Heart left ventricle (tissue), 16 donors: ENCODE results near the gene NMRK2. TPM values are rescaled to one million over a fixed set of nuclear protein-coding genes. Genes with fewer than 3 reads are reported as not detected.

ENCODE experiments used
- ATAC-seq, 4 donors: fragments of 200-7000 bp; cut with Tn5 transposase; one replicate each; pipeline ENCODE4 v1.9.1; 2020 to 2022; ENCODE audit warnings: moderate library complexity in 4 of 4, mild to moderate bottlenecking in 3 of 4, moderate number of reproducible peaks in 1 of 4
- DNase-seq, 5 donors: peaks; one replicate each; pipeline ENCODE4 v3.0.0-alpha.2; 2020
- H3K27ac ChIP-seq, 12 donors: fragments of 200-600 bp; sonication (generic) in 4 of 12; one replicate each; pipeline versions ENCODE4 v1.5.0 to v1.8.0; 2016 to 2022; ENCODE audit warnings: mild to moderate bottlenecking in 2 of 12
- H3K27me3 ChIP-seq, 9 donors: fragments of 200-600 bp; sonication (generic) in 2 of 9; one replicate each; pipeline versions ENCODE4 v1.5.1 to v1.8.0; 2016 to 2022; ENCODE audit warnings: mild to moderate bottlenecking in 3 of 9
- H3K36me3 ChIP-seq, 9 donors: fragments of 200-600 bp; sonication (generic) in 2 of 9; one replicate each; pipeline versions ENCODE4 v1.5.0 to v1.8.0; 2018 to 2022; ENCODE audit warnings: mild to moderate bottlenecking in 2 of 9
- H3K4me1 ChIP-seq, 12 donors: fragments of 200-600 bp; sonication (generic) in 4 of 12; one replicate each; pipeline versions ENCODE4 v1.5.0 to v1.8.0; 2016 to 2022; ENCODE audit warnings: mild to moderate bottlenecking in 3 of 12
- H3K4me3 ChIP-seq, 12 donors: fragments of 200-600 bp; sonication (generic) in 4 of 12; one replicate each; pipeline versions ENCODE4 v1.5.0 to v1.8.0; 2017 to 2022; ENCODE audit warnings: mild to moderate bottlenecking in 9 of 12, moderate library complexity in 4 of 12
- H3K9me3 ChIP-seq, 12 donors: fragments of 200-600 bp; sonication (generic) in 4 of 12; one replicate each; pipeline versions ENCODE4 v1.5.0 to v1.8.0; 2016 to 2022; ENCODE audit warnings: mild to moderate bottlenecking in 1 of 12
- POLR2A ChIP-seq, 2 donors: fragments of 450-650 bp; IDR thresholded peaks; one replicate each; pipeline ENCODE4 v1.6.1; 2017; ENCODE audit warnings: antibody characterized with exemption in 2 of 2, mild to moderate bottlenecking in 2 of 2, moderate library complexity in 2 of 2
- WGBS, 4 donors: extraction: QIAGEN DNeasy Blood & Tissue Kit in 2 of 4; methylation state at CpG; one replicate each; pipeline versions ENCODE4 v1.1.5 to v1.1.7; 2013 to 2018; 5-methylcytosine and 5-hydroxymethylcytosine counted together
- intact Hi-C, 10 donors: fragments of 100-400 bp; cut with DNase I; formaldehyde crosslinking; loops; one replicate each; pipeline versions ENCODE4 v1.11.1 to v1.14.2; 2022
- polyA plus RNA-seq, 2 donors: library from polyadenylated mRNA; stranded (reverse); fragments of 200-250 nt; gene quantifications; one replicate each; pipeline ENCODE4 v1.2.3, GENCODE V29; 2013
- total RNA-seq, 9 donors: library from RNA; depleted of rRNA in 2 of 9; stranded (reverse); fragments of >200 nt in 2 of 9; fragmentation: NEBNext Ultra II Directional in 3 of 9; extraction: Animal tissue kit (Norgen Biotek cat#: 25700) in 3 of 9; gene quantifications; one replicate each; pipeline versions ENCODE4 v1.1.0 to v1.2.4, GENCODE V29; 2016 to 2023
- TF ChIP-seq, protein P1 (sequence below), 12 donors: fragments of 200-600 bp; sonication (generic) in 4 of 12; IDR thresholded peaks; one replicate each; pipeline versions ENCODE4 v1.5.0 to v1.8.0; 2018 to 2022; ENCODE audit warnings: antibody characterized with exemption in 12 of 12, mild to moderate bottlenecking in 5 of 12
- donor health status: ischemic (EF 13 %, LVEDD 7.1; RV severe dilation, severe dysfunction).
- donor health status: healthy with polysubstance abuse.
- donor health status: DM: no; HTN: yes; CAD: no.
- donor health status: DM: no; HTN: no; CAD: no.
- donor health status: ischemic (EF 25% LVEDD 6.9; RV normal size, moderate dysfunction).
- donor health status: ischemic (EF 25% LVEDD 5.7; RV mildly dilated, moderate dysfunction).
- donor health status: healthy.
- donor health status: DM: yes; HTN: yes; CAD: no.
- donor health status: ischemic (EF 35%, LVEDD 5.7; RV mildly dilated, moderate dysfunction).
- donor health status: nonischemic (EF 11% LVEDD 7.7; RV severe dilation, severe dysfunction).
- donor health status: DM: yes; HTN: yes; CAD: no.
- donor health status: PGD.
- donor health status: ischemic (EF 29% LVEDD 5.4; RV normal size, mild dysfunction).
- donor health status: nonischemic (EF 23%, LVEDD 6.1; RV moderate dilation, normal function).

NMRK2 gene
- total and polyA plus RNA-seq, 11 donors, result 347 to 2,001 (median 612) TPM

GRCh38 chr19:3923096-3923758 lies 9.6 kb upstream of the NMRK2 start:
- Histone ChIP-seq H3K4me1 (no peaks in the 10 kb centered on the region), H3K36me3 (no peaks in the 10 kb centered on the region), H3K4me3 (no peak overlapping the region), H3K9me3 (peaks cover 0 to 27% (median 3%) of the 10 kb centered on the region in 12 donors), H3K27me3 (no peaks in the 10 kb centered on the region), H3K27ac (no peak overlapping the region)
- ATAC-seq (no peak), DNase-seq (no peak)
- intact Hi-C loops, result loop anchor here in 1 of 10 donors (10.0 kb wide), 1 partner anchor 148 kb away; the partner anchor contains the start of gene RAX2
- TF ChIP-seq, protein P1, sequence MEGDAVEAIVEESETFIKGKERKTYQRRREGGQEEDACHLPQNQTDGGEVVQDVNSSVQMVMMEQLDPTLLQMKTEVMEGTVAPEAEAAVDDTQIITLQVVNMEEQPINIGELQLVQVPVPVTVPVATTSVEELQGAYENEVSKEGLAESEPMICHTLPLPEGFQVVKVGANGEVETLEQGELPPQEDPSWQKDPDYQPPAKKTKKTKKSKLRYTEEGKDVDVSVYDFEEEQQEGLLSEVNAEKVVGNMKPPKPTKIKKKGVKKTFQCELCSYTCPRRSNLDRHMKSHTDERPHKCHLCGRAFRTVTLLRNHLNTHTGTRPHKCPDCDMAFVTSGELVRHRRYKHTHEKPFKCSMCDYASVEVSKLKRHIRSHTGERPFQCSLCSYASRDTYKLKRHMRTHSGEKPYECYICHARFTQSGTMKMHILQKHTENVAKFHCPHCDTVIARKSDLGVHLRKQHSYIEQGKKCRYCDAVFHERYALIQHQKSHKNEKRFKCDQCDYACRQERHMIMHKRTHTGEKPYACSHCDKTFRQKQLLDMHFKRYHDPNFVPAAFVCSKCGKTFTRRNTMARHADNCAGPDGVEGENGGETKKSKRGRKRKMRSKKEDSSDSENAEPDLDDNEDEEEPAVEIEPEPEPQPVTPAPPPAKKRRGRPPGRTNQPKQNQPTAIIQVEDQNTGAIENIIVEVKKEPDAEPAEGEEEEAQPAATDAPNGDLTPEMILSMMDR (IDR thresholded peaks at IDR 0.05), result no peak
- TF ChIP-seq POLR2A (IDR thresholded peaks at IDR 0.05), result no peak

DNA sequence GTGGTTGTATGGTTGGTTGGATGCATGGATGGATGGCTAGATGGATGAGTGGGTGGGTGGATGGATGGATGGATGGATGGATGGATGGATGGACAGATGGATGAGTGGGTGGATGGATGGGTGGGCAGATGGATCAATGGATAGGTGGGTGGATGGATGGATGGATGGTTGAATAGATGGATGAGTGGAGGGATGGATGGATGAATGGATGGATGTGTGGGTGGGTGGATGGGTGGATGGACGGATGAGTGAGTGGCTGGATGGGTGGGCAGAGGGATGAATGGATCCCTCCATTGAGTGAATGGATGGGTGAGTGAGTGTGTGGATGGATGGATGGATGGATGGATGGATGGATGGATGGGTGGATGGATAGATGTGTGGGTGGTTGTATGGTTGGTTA lies 9.0 kb upstream of the NMRK2 start:
- no peaks in the 10 kb centered on the region for H3K27me3 ChIP-seq
- no peaks in the 10 kb centered on the region for H3K4me1 ChIP-seq
- no peak overlapping the region for H3K27ac ChIP-seq
- no peak for ATAC-seq
- H3K36me3 ChIP-seq, result no peaks in the 10 kb centered on the region
- TF ChIP-seq POLR2A (IDR thresholded peaks at IDR 0.05), result no peak
- TF ChIP-seq, protein P1 (IDR thresholded peaks at IDR 0.05), result no peak
- 70 to 87% (median 79%) methylated on average over 1 of the region's 1 CpG for WGBS, 4 donors
- DNase-seq, result no peak
- intact Hi-C loops, result loop anchor here in 1 of 10 donors (10.0 kb wide), 1 partner anchor 149 kb away; the partner anchor contains the start of gene RAX2
- no peak overlapping the region for H3K4me3 ChIP-seq
- peaks cover 0 to 27% (median 3%) of the 10 kb centered on the region in 12 donors for H3K9me3 ChIP-seq

DNA sequence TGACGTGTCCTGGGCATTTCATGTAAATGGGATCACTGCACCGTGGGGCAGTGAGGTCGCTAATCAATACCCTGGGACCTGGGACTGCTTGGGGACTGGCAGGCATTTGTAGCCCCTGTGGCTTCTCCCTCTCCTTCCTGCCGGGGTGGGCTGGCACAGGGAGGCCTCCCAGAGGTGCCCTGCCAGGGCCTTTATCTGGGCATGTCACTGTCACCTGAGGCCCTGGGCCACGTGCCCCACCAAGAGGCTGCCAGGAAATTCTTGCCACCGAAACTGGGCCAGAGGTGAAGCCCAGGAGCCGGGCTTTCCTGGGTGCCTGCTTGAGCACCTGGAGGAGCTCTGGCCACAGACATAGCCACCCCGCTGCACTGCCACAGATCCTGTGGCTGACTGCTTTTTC lies 1.8 kb upstream of the NMRK2 start:
- intact Hi-C loops, result loop anchor here in 2 of 10 donors (5.0 kb wide), 1 partner anchor 36 kb away; no protein-coding TSS in a partner anchor
- peak in 1 of 2 donors; percentile 15 for TF ChIP-seq POLR2A (IDR thresholded peaks at IDR 0.05)
- TF ChIP-seq, protein P1 (IDR thresholded peaks at IDR 0.05), result no peak
- WGBS, 4 donors, result 37 to 58% (median 47%) methylated on average over 5 to 8 of the region's 8 CpGs

More for the DNA sequence above, 1.8 kb upstream of the NMRK2 start:
- peaks cover 0 to 24% (median 3%) of the 10 kb centered on the region in 12 donors for H3K4me1 ChIP-seq
- H3K9me3 ChIP-seq, result no peaks in the 10 kb centered on the region
- H3K4me3 ChIP-seq, result no peak overlapping the region
- DNase-seq (peak; percentile 78 to 91 (median 83)), ATAC-seq (peak; percentile 68 to 80 (median 70))
- peak overlapping the region; percentile 47 to 98 (median 90) for H3K27ac ChIP-seq
- H3K36me3 ChIP-seq, result no peaks in the 10 kb centered on the region
- peaks cover 0 to 25% (median 0%) of the 10 kb centered on the region in 9 donors for H3K27me3 ChIP-seq
